Chondrocyte (in vitro differentiated cells): ENCODE measurements around the gene OR2T27. TPM values are rescaled to one million over a fixed set of nuclear protein-coding genes. Genes with fewer than 3 reads are reported as not detected.
"Not testable (repeated sequence)": the region's sequence is repeated elsewhere in the genome, so short reads cannot be mapped to it uniquely, and the experiment has no call there.

Experiments
- DNase-seq: peaks from one replicate; pipeline ENCODE4 v3.0.0; 2021; ENCODE audit warnings: mixed read lengths, low spot score
- H3K27ac Mint-ChIP-seq: one replicate; pipeline ENCODE4 v1.8.0; 2021; ENCODE audit warnings: mild to moderate bottlenecking, moderate library complexity, mixed read lengths; ENCODE audit not compliant: unreplicated experiment
- H3K27me3 Mint-ChIP-seq: 2 replicates; pipeline ENCODE4 v1.8.0; 2021; ENCODE audit warnings: low read depth, mixed read lengths
- H3K36me3 Mint-ChIP-seq: 2 replicates; pipeline ENCODE4 v1.8.0; 2021; ENCODE audit warnings: low read depth, mixed read lengths
- H3K4me1 Mint-ChIP-seq: 2 replicates; pipeline ENCODE4 v1.8.0; 2021; ENCODE audit warnings: low read depth, mild to moderate bottlenecking, mixed read lengths
- H3K4me3 Mint-ChIP-seq: one replicate; pipeline ENCODE4 v1.8.0; 2021; ENCODE audit warnings: mild to moderate bottlenecking, moderate library complexity, mixed read lengths; ENCODE audit not compliant: unreplicated experiment
- H3K9me3 Mint-ChIP-seq: 2 replicates; pipeline ENCODE4 v1.8.0; 2021; ENCODE audit warnings: low read depth, mixed read lengths
- long read RNA-seq: library from polyadenylated mRNA; stranded (forward); transcript quantifications from one replicate; pipeline ENCODE4 v2.0.0, GENCODE V29; 2021
- total RNA-seq: library from RNA; stranded (reverse); gene quantifications from 3 replicates; pipeline ENCODE4 v1.2.1, GENCODE V29; 2021
- TF ChIP-seq, protein P1 (sequence below): fragments of 200-600 bp; sonication (generic); IDR thresholded peaks from 2 replicates; pipeline ENCODE4 v1.5.0; 2021; ENCODE audit warnings: antibody characterized with exemption, mild to moderate bottlenecking, moderate library complexity

The OR2T27 gene, protein sequence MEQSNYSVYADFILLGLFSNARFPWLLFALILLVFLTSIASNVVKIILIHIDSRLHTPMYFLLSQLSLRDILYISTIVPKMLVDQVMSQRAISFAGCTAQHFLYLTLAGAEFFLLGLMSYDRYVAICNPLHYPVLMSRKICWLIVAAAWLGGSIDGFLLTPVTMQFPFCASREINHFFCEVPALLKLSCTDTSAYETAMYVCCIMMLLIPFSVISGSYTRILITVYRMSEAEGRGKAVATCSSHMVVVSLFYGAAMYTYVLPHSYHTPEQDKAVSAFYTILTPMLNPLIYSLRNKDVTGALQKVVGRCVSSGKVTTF
- not detected in 3 replicates for total RNA-seq
- long read RNA-seq, result 0 reads

GRCh38 chr1:248655354-248655753 lies at the start of gene OR2T27:
TSS of gene OR2T27 (minus strand) at chr1:248655528. CDS start at chr1:248650884, 4,644 bp downstream.
- not testable (repeated sequence) for H3K27me3 Mint-ChIP-seq, H3K4me1 Mint-ChIP-seq, H3K36me3 Mint-ChIP-seq, DNase-seq, H3K27ac Mint-ChIP-seq, H3K4me3 Mint-ChIP-seq, H3K9me3 Mint-ChIP-seq

DNA sequence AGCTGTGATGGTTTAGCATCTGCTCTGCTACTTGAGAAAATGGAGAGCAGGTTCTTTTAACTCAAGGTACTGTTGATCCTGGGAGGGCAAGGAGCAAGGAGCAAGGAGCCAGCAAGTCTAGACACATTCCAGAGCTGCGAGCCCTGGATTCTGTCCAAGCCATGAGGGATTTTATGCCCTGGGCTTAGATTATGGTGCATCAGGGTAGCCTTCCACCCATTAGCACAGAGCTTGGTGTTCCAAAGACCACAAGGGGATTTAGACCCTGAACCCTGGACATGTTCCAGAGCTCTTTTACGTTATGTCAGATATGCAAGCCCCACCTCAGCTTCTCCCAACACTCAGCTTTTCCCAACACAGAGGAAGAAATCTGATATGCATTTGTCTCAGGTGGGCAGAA lies 49.3 kb upstream of the OR2T27 start:
- Mint-ChIP-seq H3K27me3 (no peaks in the 10 kb centered on the region), H3K4me3 (no peak overlapping the region), H3K4me1 (no peaks in the 10 kb centered on the region), H3K9me3 (peaks cover 30% of the 10 kb centered on the region), H3K27ac (no peak overlapping the region), H3K36me3 (no peaks in the 10 kb centered on the region)
- DNase-seq, result no peak
- TF ChIP-seq, protein P1, sequence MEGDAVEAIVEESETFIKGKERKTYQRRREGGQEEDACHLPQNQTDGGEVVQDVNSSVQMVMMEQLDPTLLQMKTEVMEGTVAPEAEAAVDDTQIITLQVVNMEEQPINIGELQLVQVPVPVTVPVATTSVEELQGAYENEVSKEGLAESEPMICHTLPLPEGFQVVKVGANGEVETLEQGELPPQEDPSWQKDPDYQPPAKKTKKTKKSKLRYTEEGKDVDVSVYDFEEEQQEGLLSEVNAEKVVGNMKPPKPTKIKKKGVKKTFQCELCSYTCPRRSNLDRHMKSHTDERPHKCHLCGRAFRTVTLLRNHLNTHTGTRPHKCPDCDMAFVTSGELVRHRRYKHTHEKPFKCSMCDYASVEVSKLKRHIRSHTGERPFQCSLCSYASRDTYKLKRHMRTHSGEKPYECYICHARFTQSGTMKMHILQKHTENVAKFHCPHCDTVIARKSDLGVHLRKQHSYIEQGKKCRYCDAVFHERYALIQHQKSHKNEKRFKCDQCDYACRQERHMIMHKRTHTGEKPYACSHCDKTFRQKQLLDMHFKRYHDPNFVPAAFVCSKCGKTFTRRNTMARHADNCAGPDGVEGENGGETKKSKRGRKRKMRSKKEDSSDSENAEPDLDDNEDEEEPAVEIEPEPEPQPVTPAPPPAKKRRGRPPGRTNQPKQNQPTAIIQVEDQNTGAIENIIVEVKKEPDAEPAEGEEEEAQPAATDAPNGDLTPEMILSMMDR, result no peak

DNA sequence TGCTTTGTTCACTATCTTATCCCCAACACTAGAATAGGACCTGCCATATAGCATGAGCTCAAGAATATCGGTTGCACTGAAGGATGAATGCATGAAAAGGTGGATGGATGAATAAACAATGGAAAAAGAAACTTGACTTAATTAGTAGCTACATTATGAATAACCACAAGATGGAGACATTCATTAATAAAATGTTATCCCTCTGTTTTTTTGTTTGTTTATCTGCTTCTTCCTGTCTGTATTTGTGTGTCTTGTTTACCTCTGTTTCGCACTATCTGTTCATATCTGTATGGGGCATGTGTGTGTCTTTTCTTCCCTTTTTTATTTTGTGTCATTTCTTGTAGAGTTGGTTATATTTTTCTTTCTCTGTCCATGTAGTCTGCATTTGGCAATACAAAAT lies 48.3 kb upstream of the OR2T27 start:
- Mint-ChIP-seq H3K4me1 (no peaks in the 10 kb centered on the region), H3K9me3 (peaks cover 29% of the 10 kb centered on the region), H3K27me3 (no peaks in the 10 kb centered on the region), H3K27ac (no peak overlapping the region), H3K4me3 (no peak overlapping the region), H3K36me3 (no peaks in the 10 kb centered on the region)
- DNase-seq, result no peak
- TF ChIP-seq, protein P1, result no peak

- Mint-ChIP-seq H3K9me3 (peaks cover 22% of the 10 kb centered on the region), H3K4me3 (no peak within 1 kb of the TSS), H3K4me1 (no peaks in the 10 kb centered on the region), H3K27ac (no peak within 1 kb of the TSS), H3K27me3 (no peaks in the 10 kb centered on the region), H3K36me3 (no peaks in the 10 kb centered on the region)
- no peak for DNase-seq
- TF ChIP-seq, protein P1, result no peak
Measured at GRCh38 chr1:248702714-248703113, 47.4 kb upstream of the OR2T27 start, which contains the start of gene OR14I1. TSS of gene OR14I1 (minus strand) at chr1:248702766.

DNA sequence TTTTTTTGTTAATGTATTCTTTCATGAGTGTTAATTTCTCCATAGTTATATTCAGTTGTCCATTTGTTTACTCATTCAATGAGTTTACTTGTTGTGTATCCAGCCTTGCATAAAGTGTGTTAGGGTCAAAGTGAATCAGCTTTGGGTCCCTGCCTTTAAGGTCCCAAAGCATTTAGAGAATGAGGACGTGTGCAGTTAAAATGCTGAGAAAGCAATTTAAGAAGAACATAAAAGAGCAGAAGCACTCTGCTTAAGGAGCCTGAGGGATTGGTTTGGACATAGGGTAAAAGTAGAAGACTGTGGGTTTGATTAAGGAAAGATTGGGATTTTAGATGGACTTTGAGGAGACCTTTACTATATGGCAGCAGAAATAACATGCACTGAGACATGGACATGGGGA lies 43.8 kb upstream of the OR2T27 start:
- no peaks in the 10 kb centered on the region for H3K27me3 Mint-ChIP-seq
- no peak overlapping the region for H3K27ac Mint-ChIP-seq

More for the DNA sequence above, 43.8 kb upstream of the OR2T27 start:
- no peaks in the 10 kb centered on the region for H3K36me3 Mint-ChIP-seq
- peaks cover 22% of the 10 kb centered on the region for H3K9me3 Mint-ChIP-seq
- TF ChIP-seq, protein P1, result no peak
- no peak for DNase-seq
- no peaks in the 10 kb centered on the region for H3K4me1 Mint-ChIP-seq
- H3K4me3 Mint-ChIP-seq, result no peak overlapping the region
